PC-3 (cell line): Measurements from ENCODE around the gene SDK1.

Experiments
- EZH2phosphoT487 ChIP-seq: fragments of 300-600 bp; sonication (generic); IDR thresholded peaks from 2 replicates; pipeline ENCODE4 v1.6.1; 2018; ENCODE audit warnings: mild to moderate bottlenecking, antibody characterized with exemption, low read length, borderline replicate concordance
- TF ChIP-seq, protein P1 (sequence below): fragments of 300-600 bp; sonication (generic); conservative IDR thresholded peaks from 2 replicates; pipeline ENCODE4 v1.5.1; 2017; ENCODE audit warnings: antibody characterized with exemption, low read depth, mild to moderate bottlenecking, low read length

- TF ChIP-seq, protein P1, sequence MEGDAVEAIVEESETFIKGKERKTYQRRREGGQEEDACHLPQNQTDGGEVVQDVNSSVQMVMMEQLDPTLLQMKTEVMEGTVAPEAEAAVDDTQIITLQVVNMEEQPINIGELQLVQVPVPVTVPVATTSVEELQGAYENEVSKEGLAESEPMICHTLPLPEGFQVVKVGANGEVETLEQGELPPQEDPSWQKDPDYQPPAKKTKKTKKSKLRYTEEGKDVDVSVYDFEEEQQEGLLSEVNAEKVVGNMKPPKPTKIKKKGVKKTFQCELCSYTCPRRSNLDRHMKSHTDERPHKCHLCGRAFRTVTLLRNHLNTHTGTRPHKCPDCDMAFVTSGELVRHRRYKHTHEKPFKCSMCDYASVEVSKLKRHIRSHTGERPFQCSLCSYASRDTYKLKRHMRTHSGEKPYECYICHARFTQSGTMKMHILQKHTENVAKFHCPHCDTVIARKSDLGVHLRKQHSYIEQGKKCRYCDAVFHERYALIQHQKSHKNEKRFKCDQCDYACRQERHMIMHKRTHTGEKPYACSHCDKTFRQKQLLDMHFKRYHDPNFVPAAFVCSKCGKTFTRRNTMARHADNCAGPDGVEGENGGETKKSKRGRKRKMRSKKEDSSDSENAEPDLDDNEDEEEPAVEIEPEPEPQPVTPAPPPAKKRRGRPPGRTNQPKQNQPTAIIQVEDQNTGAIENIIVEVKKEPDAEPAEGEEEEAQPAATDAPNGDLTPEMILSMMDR, result peak; percentile 73
- no peak for TF ChIP-seq EZH2phosphoT487
Measured at GRCh38 chr7:3399858-3400257, 98.8 kb downstream of the SDK1 start.
